HG02588 (cell line): ENCODE measurements around the gene PCP4.

Experiments used
- ATAC-seq: cut with Tn5 transposase; IDR thresholded peaks from one replicate; pipeline ENCODE4 v1.9.1; 2021; ENCODE audit warnings: mild to moderate bottlenecking, moderate library complexity; ENCODE audit not compliant: unreplicated experiment

Gene PCP4

GRCh38 chr21:39867198-39867650 lies at the start of gene PCP4:
Gene PCP4, plus strand, starts transcription at chr21:39867438. Its CDS starts 64 bp downstream, at chr21:39867502.
- ATAC-seq, result no peak

GRCh38 chr21:39818557-39818956 lies 48.7 kb upstream of the PCP4 start:
- no peak for ATAC-seq

GRCh38 chr21:39822042-39822441 lies 45.2 kb upstream of the PCP4 start:
- ATAC-seq, result no peak

GRCh38 chr21:39825250-39825649 lies 42.0 kb upstream of the PCP4 start:
- no peak for ATAC-seq

GRCh38 chr21:39834543-39834942 lies 32.7 kb upstream of the PCP4 start:
- ATAC-seq, result no peak

GRCh38 chr21:39837861-39838359 lies 29.3 kb upstream of the PCP4 start:
- no peak for ATAC-seq

- no peak for ATAC-seq
These were observed 26.7 kb upstream of the PCP4 start for GRCh38 chr21:39840373-39841097.

GRCh38 chr21:39842741-39843459 lies 24.3 kb upstream of the PCP4 start:
- ATAC-seq, result no peak

- ATAC-seq, result no peak
These were observed 23.8 kb upstream of the PCP4 start for GRCh38 chr21:39843483-39843882.

- ATAC-seq, result no peak
These were observed 23.3 kb upstream of the PCP4 start for GRCh38 chr21:39843916-39844315.

- ATAC-seq, result no peak
These were observed 21.6 kb upstream of the PCP4 start for GRCh38 chr21:39845571-39846130.

GRCh38 chr21:39847877-39848276 lies 19.4 kb upstream of the PCP4 start:
- no peak for ATAC-seq

- no peak for ATAC-seq
These were observed 18.1 kb upstream of the PCP4 start for GRCh38 chr21:39849014-39849655.

GRCh38 chr21:39850333-39850732 lies 16.9 kb upstream of the PCP4 start:
- ATAC-seq, result no peak

GRCh38 chr21:39851002-39851618 lies 16.1 kb upstream of the PCP4 start:
- ATAC-seq, result no peak

GRCh38 chr21:39852021-39852721 lies 15.1 kb upstream of the PCP4 start:
- no peak for ATAC-seq

- ATAC-seq, result no peak
These were observed 14.3 kb upstream of the PCP4 start for GRCh38 chr21:39852726-39853500.

GRCh38 chr21:39854572-39854971 lies 12.7 kb upstream of the PCP4 start:
- ATAC-seq, result no peak

- no peak for ATAC-seq
These were observed 11.6 kb upstream of the PCP4 start for GRCh38 chr21:39855595-39855994.

- ATAC-seq, result no peak
These were observed 6.6 kb upstream of the PCP4 start for GRCh38 chr21:39860600-39860999.
